Sigmoid colon (tissue), 7 donors: Measurements from ENCODE around the gene ADRB2. TPM values are rescaled to one million over a fixed set of nuclear protein-coding genes. Genes with fewer than 3 reads are reported as not detected.

Experiments used
- DNase-seq: peaks from one replicate; pipeline ENCODE4 v3.0.0-alpha.2; 2019
- H3K27ac ChIP-seq, 4 donors: fragments of 200-600 bp; sonication (generic); one replicate each; pipeline ENCODE4 v1.5.1; 2016 to 2019; ENCODE audit warnings: mild to moderate bottlenecking in 1 of 4
- H3K27me3 ChIP-seq, 3 donors: fragments of 200-600 bp; sonication (generic); one replicate each; pipeline ENCODE4 v1.5.1; 2019; ENCODE audit warnings: mild to moderate bottlenecking in 1 of 3
- H3K36me3 ChIP-seq, 4 donors: fragments of 200-600 bp; sonication (generic); one replicate each; pipeline ENCODE4 v1.5.1; 2016 to 2019
- H3K4me1 ChIP-seq, 4 donors: fragments of 200-600 bp; sonication (generic); one replicate each; pipeline ENCODE4 v1.5.1; 2017 to 2019
- H3K4me3 ChIP-seq, 4 donors: fragments of 200-600 bp; sonication (generic); one replicate each; pipeline ENCODE4 v1.5.1; 2017 to 2019; ENCODE audit warnings: mild to moderate bottlenecking in 2 of 4, moderate library complexity in 1 of 4
- H3K9me3 ChIP-seq, 4 donors: fragments of 200-600 bp in 3 of 4; sonication (generic) in 3 of 4; one replicate each; pipeline versions ENCODE4 v1.5.1 to v1.6.1; 2013 to 2019
- EP300 ChIP-seq, 4 donors: sonication (generic); formaldehyde crosslinking; IDR thresholded peaks; one replicate each; pipeline ENCODE4 v1.6.1; 2017; ENCODE audit warnings: antibody characterized with exemption in 4 of 4
- POLR2A ChIP-seq, 2 donors: fragments of 450-650 bp; IDR thresholded peaks; one replicate each; pipeline ENCODE4 v1.6.1; 2016; ENCODE audit warnings: antibody characterized with exemption in 2 of 2, mild to moderate bottlenecking in 2 of 2, moderate library complexity in 2 of 2
- POLR2AphosphoS5 ChIP-seq, 4 donors: sonication (generic); formaldehyde crosslinking; IDR thresholded peaks; one replicate each; pipeline ENCODE4 v1.6.1; 2017; ENCODE audit warnings: antibody characterized with exemption in 4 of 4
- WGBS, 2 donors: extraction: QIAGEN DNeasy Blood & Tissue Kit; methylation state at CpG; one replicate each; pipeline ENCODE4 v1.1.7; 2013; 5-methylcytosine and 5-hydroxymethylcytosine counted together
- intact Hi-C: fragments of 100-400 bp; cut with DNase I; formaldehyde crosslinking; loops from one replicate; pipeline ENCODE4 v1.15.1; 2023
- polyA plus RNA-seq, 3 donors: library from polyadenylated mRNA; stranded (reverse); fragments of 200-250 nt; gene quantifications; one replicate each; pipeline ENCODE4 v1.2.3, GENCODE V29; 2013
- total RNA-seq, 4 donors: library from RNA; depleted of rRNA; stranded (reverse); fragments of >200 nt; gene quantifications; one replicate each; pipeline ENCODE4 v1.1.0, GENCODE V29; 2016
- TF ChIP-seq, protein P1 (sequence below), 4 experiments: fragments of 450-650 bp in 3 of 4; fragments of 200-600 bp in 1 of 4; IDR thresholded peaks; one replicate each; pipeline ENCODE4 v1.5.1; 2016 to 2019; ENCODE audit warnings: antibody characterized with exemption in 4 of 4, mild to moderate bottlenecking in 3 of 4, moderate library complexity in 2 of 4
- donor health status: healthy with polysubstance abuse.
- donor health status: Bipolar disorder and iron deficiency.
- donor health status: healthy.

The ADRB2 gene
- total and polyA plus RNA-seq, 7 donors, result 0.60 to 4.3 (median 2.3) TPM; not detected in 1

DNA sequence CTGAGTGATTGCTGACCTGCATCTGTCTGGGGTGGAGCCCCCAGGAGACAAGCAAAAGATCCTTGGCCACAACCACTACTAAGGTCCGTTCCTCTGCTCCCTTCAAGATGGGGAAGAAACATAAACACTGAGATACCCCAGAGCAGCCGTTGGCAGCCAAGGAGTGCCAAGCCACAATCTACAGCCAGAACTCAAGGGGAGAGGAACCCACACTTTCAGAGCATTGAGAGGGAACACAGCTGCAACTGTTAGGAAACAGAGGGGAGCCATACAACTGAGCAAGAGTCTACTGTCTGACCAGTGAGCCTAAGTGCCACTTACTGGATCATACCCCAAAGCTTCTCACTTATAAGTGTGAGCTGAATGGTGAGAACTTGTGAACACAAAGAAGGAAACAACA lies 44.6 kb upstream of the ADRB2 start:
- intact Hi-C loops, result no loop called here
- H3K4me1 ChIP-seq, result no peaks in the 10 kb centered on the region
- H3K36me3 ChIP-seq, result no peaks in the 10 kb centered on the region
- no peaks in the 10 kb centered on the region for H3K9me3 ChIP-seq
- no peak for DNase-seq
- H3K4me3 ChIP-seq, result no peak overlapping the region
- 50 to 78% methylated on average over 2 of the region's 2 CpGs for WGBS, 2 donors
- no peak overlapping the region for H3K27ac ChIP-seq
- H3K27me3 ChIP-seq, result no peaks in the 10 kb centered on the region
- TF ChIP-seq POLR2A (IDR thresholded peaks at IDR 0.05), result no peak
- no peak for TF ChIP-seq POLR2AphosphoS5 (IDR thresholded peaks at IDR 0.05)
- TF ChIP-seq, protein P1, sequence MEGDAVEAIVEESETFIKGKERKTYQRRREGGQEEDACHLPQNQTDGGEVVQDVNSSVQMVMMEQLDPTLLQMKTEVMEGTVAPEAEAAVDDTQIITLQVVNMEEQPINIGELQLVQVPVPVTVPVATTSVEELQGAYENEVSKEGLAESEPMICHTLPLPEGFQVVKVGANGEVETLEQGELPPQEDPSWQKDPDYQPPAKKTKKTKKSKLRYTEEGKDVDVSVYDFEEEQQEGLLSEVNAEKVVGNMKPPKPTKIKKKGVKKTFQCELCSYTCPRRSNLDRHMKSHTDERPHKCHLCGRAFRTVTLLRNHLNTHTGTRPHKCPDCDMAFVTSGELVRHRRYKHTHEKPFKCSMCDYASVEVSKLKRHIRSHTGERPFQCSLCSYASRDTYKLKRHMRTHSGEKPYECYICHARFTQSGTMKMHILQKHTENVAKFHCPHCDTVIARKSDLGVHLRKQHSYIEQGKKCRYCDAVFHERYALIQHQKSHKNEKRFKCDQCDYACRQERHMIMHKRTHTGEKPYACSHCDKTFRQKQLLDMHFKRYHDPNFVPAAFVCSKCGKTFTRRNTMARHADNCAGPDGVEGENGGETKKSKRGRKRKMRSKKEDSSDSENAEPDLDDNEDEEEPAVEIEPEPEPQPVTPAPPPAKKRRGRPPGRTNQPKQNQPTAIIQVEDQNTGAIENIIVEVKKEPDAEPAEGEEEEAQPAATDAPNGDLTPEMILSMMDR (IDR thresholded peaks at IDR 0.05), result no peak

DNA sequence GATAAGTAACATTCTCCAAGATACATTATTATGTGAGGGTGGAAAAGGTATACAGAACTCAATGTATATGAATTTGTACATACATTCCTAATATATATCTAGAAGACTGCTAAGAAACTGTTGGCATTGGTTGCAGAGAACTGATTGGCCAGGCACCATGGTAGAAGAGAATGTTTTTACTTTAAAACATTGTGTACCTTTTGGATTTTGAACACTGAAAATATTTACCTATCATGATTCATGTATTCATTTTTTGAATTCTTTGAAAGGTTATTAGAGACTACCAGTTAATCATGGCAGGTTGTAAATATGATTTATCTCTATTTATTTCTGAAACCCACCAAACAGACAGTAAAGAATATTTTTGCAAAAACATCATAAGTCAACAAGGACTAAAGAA lies 41.2 kb upstream of the ADRB2 start:
- H3K4me1 ChIP-seq, result no peaks in the 10 kb centered on the region
- H3K27me3 ChIP-seq, result no peaks in the 10 kb centered on the region
- no peak overlapping the region for H3K4me3 ChIP-seq
- DNase-seq, result no peak
- no peak overlapping the region for H3K27ac ChIP-seq
- intact Hi-C loops, result no loop called here
- TF ChIP-seq, protein P1 (IDR thresholded peaks at IDR 0.05), result no peak
- TF ChIP-seq EP300 (IDR thresholded peaks at IDR 0.05), result no peak
- TF ChIP-seq POLR2A (IDR thresholded peaks at IDR 0.05), result no peak
- no peaks in the 10 kb centered on the region for H3K9me3 ChIP-seq
- H3K36me3 ChIP-seq, result no peaks in the 10 kb centered on the region

DNA sequence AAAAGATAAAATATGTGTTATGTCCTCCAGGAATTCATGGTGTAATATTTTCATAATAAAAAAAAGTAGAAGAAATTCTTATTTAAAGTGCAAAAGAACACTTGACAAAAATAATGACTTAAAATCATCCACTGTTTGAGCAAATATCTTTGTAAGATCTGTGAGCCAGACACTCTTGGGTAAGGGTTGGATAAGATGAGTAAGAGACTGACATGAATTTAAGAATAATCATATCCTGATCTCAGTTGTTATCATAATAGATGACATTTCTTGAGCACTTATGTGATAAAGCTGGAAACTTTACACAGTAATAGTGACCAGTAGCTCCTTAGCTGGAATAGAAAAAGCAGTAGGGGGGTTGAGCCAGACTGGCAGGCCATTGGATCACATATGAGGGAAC lies 40.0 kb upstream of the ADRB2 start:
- DNase-seq, result no peak
- no peaks in the 10 kb centered on the region for H3K36me3 ChIP-seq
- intact Hi-C loops, result no loop called here

DNA sequence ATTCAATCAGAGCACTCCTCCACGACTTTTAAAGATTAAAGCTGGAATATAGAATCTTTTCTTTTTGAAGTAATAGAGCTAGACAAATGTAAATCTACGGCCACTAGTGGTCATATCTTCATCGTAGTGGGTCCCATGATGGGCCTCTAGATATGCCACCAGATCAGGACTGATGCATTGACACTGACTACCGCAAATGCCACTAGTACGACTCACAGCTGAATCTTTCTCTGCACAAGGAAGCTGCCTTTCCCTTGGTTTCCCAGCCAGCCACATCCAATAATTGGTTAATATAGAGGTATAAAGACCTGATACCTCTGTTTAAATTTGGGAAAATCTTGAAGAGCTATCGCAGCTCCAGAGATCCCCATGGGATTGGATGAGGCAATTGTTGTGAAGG lies 37.8 kb upstream of the ADRB2 start:
- H3K4me3 ChIP-seq, result no peak overlapping the region
- intact Hi-C loops, result no loop called here
- H3K27ac ChIP-seq, result no peak overlapping the region
- TF ChIP-seq, protein P1 (IDR thresholded peaks at IDR 0.05), result no peak
- TF ChIP-seq POLR2AphosphoS5 (IDR thresholded peaks at IDR 0.05), result no peak
- TF ChIP-seq POLR2A (IDR thresholded peaks at IDR 0.05), result no peak
- TF ChIP-seq EP300 (IDR thresholded peaks at IDR 0.05), result no peak
- no peaks in the 10 kb centered on the region for H3K9me3 ChIP-seq
- H3K27me3 ChIP-seq, result no peaks in the 10 kb centered on the region
- H3K4me1 ChIP-seq, result no peaks in the 10 kb centered on the region
- no peaks in the 10 kb centered on the region for H3K36me3 ChIP-seq
- DNase-seq, result no peak
- 90% methylated on average over 6 of the region's 6 CpGs for WGBS, 2 donors

More for the DNA sequence above, 40.0 kb upstream of the ADRB2 start:
- Histone ChIP-seq H3K4me3 (no peak overlapping the region), H3K9me3 (no peaks in the 10 kb centered on the region), H3K27ac (no peak overlapping the region), H3K4me1 (no peaks in the 10 kb centered on the region), H3K27me3 (no peaks in the 10 kb centered on the region)
- TF ChIP-seq POLR2A (IDR thresholded peaks at IDR 0.05) (no peak), POLR2AphosphoS5 (IDR thresholded peaks at IDR 0.05) (no peak), EP300 (IDR thresholded peaks at IDR 0.05) (no peak)
- TF ChIP-seq, protein P1 (IDR thresholded peaks at IDR 0.05), result no peak

DNA sequence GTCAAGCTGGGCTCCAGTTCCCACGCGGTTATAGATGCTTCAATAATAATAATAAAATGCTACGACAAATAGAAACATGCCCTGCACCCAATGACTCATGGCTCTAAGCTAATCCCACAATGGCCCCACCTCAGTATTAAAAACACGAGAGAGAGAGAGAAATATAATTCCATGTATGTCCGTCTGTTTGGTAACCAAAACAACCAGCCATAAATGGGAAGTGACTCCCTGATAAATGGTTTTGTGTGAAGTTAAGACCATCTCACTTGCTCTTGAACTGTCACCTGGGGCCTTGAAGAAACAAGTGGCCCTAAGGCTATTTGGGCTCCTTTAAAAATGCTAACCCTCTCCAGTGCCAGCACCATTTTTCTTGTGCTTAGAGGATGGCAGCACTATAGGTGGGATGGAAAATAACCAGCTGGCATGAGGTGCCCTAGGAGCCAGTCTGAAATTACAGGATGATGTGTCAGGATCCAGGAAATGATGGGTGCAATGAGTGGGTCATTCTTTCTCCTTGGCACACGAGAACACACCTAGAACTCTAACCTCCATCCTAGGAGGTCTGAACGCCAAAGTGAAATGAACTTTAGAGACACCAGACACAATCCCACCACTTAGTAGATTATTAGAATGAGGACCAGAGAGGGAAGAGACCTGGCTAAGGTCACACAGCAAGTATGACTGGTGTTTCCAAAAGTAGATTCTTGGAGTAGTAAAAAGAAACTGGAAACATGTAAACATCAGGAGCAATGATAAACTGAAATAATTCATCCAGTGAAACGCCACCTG lies 35.7 kb upstream of the ADRB2 start:
- Histone ChIP-seq H3K27me3 (no peaks in the 10 kb centered on the region), H3K27ac (no peak overlapping the region), H3K4me3 (no peak overlapping the region), H3K4me1 (no peaks in the 10 kb centered on the region), H3K36me3 (no peaks in the 10 kb centered on the region), H3K9me3 (no peaks in the 10 kb centered on the region)
- intact Hi-C loops, result no loop called here
- 77 to 89% methylated on average over 8 of the region's 8 CpGs for WGBS, 2 donors
- no peak for DNase-seq
- TF ChIP-seq POLR2AphosphoS5 (IDR thresholded peaks at IDR 0.05) (no peak), EP300 (IDR thresholded peaks at IDR 0.05) (no peak), POLR2A (IDR thresholded peaks at IDR 0.05) (no peak)
- TF ChIP-seq, protein P1 (IDR thresholded peaks at IDR 0.05), result no peak
